Measurements from ENCODE around the gene HRH4.

The HRH4 gene

DNA sequence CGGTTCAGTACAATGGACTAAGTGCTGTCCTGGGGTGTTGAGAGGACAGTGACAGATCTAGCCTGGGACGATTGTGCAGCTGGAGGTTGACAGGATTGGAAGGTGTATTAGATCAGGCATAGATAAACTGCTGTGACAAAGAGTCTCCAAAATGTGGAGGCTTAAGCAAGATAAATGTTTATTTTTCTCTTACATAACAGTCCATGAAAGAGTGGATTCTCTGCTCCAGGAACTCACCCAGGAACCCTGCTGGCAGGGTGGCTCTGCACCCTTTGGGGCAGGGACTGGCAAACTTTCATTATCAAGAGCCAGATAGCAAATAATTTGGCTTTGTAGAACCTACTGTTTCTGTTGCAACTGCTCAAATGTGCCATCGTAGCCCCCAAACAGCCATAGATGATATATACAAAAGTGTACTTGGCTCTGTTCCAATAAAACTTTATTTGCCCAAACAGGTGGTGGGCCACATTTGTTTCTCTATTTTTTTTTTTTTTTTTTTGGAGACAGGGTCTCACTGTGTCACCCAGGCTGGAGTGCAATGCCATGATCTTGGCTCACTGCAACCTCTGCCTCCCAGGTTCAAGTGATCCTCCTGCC lies 9.7 kb downstream of the HRH4 start:
- no peak for FAIRE-seq

DNA sequence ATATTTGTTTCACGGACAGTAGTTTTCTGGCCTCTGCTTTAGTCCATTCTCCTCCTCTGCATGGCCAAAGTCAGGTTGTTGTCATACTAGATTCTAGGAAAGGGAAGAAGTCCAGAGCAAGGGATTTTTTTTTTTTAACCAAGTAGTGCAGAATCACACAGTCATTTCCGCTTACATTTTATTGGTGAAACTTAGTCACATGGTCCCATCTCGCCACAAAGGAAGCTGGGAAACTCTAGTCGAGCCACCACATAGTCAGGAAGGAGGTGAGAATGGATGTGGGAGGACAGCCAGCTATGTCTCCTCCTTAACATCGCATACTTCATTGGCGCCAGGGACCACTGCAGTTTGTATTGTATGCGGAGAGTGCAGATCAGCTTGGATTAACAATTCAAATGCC lies 10.4 kb downstream of the HRH4 start:
- no peak for FAIRE-seq

DNA sequence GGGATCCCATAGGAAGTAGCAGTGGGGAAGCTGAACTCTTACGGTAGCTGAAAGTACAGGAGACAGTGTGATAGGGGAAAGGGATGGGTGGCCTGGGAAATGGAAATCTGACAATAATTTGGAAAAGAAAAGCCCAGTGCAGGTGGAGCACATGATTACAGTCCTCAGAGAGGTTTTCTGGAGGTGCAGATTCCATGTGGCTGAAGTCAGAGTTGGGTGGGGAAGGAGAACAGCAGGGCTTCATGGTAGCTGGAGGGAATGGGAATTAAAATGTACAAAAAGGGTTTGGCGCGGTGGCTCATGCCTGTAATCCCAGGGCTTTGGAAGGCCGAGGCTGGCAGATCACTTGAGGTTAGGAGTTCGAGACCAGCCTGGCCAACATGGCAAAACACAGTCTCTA lies 12.2 kb downstream of the HRH4 start:
- FAIRE-seq: no peak

DNA sequence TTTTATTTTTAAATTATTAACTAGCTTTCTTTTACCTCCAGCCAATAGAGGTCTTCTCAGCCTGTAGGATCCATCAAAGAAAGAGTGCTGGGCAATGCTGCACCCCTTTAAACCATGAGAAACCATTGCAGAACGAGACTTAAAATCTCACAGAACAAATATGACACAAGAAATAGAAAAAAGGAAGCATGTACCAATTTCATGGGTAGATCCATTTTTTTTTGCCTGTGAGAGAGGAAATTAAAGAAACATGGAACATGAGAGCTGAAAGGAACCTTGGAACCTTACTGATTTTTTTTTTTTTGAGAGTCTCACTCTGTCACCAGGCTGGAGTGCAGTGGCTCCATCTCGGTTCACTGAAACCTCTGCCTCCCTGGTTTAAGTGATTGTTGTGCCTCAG lies 14.0 kb downstream of the HRH4 start:
- FAIRE-seq: no peak

DNA sequence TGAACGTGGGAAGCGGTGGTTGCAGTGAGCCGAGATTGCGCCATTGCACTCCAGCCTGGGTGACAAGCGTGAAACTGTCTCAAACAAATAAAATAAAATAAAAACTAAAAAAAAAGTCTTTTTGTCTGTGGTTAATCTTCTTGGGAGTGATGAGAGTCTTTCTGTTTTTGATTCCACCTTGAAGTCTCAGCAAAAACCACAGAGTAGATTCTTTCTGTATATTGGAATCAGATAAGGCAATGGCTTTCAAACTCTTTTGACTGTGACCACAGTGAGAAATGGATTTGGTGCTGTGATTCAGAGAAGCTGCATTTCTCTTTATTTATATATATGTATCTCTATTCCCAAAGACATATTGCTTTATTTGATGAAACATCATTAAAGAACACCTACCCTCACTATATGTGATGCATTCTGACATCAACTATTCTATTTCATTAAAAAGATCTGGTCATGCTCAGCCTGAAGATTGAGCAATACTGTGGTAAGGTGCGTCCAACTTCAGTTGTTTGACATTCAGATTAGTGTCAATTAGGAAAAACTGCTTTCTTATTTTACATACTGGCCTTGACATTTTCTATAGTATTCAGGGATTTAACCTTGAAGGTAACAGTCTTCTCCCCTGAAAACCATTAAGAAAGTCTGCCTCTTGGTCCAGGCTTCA lies 15.6 kb downstream of the HRH4 start:
- FAIRE-seq: no peak

DNA sequence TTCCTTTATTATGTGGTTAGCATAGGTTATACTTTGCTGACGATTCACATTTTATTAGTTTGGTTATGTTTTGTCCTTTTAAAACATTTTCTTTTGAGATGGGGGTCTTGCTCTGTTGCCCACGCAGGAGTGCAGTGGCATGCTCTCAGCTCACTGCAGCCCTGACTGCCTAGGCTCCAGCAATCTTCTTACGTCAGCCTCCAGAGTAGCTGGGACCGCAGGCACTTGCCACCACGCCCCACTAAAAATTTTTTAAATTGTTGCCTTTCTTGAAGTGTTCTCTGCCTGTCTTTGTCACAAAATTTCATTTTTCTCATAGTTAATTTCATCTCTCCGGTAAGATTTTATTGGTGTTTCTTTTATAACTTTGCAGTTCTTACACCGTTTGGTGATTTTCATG lies 18.9 kb downstream of the HRH4 start:
- no peak for FAIRE-seq

DNA sequence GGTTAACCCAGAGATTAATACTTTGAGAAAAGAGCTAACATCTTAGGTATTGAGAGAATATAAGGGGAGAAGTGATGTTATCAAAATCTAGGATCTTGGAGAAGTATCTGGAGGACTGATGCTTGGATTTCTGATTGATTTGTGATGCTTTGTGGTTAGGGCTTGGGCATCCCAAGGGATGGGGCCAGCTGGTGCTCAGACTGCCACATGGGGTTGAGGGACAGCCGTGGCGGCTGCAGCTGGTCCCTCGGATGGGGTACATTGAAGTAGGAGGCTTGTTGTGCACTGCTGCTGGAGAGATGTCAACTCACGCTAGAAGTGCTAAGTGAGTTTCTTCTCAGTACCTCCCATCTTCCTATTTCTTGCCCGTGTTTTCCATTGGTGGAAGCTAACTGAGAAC lies 22.4 kb downstream of the HRH4 start:
- FAIRE-seq: no peak

DNA sequence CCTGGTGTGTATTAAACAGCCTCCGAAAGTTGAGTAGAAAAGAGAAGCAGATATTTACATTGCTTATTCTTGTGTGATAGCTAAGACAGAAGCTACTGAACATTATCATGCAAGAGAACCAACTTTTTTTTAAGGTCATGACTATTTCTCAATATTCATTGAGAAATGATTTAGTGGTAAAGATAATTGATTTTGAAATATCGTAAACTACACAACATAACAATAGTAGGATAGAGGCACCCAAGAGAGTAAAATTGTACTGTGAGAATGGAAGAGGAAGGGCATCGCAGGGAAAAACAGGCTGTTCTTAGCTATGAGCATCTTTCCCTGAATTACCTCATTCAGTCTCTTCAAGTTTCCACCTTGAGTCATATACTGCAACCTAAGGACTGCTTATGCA lies 25.2 kb downstream of the HRH4 start:
- FAIRE-seq: no peak

DNA sequence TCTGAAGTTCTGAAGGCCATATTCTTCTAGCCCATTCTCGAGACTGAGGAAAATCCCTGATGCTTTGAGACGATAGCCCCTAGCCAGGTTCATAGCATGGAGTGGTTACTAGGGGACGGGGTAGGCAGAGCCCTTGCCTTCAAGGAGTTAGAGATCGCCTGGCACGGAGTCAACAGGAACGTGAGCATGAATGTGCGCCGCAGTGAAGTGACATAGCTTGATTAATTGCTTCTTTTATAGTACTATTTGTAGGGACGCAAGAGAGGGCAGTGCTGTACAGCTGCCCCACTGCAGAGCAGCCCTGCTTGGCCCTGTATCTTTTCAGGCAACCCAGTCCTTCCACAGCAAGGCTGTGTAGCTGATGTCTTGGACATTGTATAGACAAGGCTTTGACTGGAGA lies 26.2 kb downstream of the HRH4 start:
- FAIRE-seq: no peak

DNA sequence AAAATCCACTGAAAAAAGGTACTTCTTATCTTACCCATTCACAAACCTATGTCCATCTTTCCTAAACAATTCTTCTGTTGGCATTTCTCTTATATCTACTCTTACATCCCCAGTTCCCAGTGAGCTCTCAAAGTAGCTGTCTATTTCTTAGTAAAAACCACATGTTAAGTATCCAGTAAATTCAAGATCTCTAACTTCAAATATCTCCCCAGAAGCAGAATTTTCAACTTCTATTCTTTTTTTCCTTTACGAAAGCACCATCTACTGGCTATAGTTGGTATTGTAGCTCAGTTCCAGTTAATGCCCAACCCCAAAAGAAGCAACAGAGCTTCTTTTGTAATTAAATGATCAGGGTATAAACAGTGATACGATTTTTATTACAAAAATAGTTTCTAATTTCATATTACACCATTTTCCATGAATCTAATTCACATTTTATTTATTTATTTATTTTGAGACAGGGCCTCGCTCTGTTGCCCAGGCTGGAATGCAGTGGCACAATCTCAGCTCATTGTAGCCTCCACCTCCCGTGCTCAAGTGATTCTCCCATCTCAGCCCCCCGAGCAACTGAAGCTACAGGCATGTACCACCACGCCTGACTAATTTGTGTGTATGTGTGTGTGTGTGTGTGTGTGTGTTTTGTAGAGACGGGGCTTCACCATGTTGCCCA lies 28.5 kb downstream of the HRH4 start:
- peak; percentile 96 for FAIRE-seq

DNA sequence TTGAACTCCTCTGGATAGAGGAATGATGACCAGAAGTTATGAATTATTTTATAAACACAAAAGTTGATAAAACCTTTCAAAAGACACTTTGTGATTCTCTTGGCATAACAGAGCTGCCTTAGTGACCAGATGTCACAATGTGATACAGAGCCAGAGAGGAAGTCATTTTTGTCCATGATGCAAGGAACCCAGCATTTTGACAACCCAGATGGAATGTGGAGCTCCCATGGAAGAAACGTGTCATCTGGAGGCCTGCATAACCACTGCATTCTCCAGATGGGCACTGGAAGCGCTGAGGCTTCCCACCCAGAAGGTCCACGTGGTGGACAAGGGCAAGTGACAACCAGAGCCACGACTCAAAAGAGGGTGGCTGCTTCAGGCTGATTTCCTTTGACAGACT lies 30.1 kb downstream of the HRH4 start:
- FAIRE-seq: no peak

DNA sequence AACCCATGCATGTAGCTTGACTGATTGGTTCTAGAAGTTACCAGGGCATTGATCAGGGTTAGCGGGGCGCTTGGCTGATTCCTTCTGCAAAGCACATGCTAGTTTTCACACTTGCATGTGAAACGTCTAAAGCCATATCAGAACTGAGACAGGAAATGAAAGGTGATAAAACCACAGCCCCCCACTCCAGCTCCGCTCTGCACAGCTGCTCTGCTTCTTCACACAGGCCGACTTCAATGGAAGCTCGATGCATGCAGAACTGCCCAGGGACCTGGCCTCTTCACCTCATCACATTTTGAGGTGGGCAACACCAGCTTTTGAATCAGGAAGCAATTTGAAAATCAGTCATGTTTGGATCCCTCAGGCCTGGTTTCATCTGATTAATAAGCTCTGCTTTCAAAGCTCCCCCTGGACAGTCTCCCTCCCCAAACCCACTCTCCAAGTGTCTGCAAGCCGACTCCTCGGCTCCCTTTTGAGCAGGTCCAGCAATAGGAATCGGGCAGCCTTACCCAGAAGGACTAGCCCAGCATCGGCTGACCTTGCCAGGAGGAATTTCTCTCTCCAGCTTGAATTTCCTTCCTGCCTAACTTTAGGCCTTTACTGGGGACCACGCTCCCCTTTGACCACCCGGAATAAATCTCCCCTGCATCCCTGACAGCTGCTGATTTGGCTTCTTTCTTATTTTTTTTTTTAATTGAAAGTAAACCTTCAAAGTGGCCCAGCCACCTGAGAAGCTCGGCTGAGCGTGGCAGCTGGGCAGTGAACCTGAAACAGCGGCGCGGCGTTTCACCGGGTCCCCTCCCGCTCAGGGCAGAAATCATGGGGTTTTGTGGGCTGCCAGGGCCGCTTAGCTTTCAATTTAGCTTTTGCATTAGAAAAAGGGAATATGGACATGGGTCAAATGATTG lies 31.7 kb downstream of the HRH4 start:
- no peak for FAIRE-seq

DNA sequence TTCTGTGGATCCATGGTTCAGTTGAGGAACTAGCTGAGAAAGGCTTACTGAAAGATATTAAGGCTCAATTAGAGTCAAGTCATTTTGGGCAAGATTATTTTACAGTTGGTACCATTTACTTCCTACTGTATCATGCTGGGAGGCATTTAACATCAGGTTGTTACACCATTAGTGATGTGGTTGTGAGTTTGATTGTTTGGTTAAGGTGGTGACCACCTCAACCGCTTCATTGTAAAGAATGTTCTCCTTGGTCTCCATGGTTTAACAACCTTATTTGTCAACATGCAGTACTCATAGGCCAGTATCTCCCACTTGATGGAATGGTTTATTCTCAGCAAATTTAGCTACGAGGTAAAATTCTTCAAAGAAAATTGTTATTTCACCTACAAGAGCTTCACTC lies 34.1 kb downstream of the HRH4 start:
- FAIRE-seq: no peak

DNA sequence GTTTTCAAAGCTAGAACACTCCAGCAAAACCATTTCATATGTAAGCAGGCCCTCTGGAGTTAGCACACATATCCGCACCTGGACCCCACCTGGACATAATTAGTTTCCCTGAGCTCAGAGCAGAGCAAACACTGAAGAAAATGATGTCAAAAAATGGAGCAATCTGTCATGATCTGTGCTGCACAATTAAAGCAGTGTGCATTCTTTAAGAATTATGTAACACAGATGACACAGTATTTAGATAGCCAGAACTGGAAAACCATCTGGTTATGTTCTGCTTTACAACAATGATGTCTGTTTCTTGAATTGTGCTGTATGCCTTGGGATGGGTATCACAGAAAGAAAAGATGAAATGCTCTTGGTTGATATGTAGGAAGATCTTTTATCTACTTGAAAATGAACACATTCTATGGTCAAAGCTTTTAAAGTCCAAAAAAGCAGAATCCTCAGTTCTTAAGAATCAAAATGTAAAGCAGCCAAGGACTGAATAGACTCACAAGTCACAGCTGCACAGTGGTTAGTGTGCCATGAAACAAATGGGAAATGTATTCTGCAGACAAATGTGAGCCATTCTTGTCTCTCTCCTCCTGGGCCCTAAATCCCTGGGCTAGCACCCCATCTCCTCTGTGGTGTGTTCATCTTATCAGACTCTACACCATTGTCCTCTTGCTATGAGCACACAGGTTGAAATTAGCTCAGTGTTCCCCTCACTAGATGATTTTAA lies 36.8 kb downstream of the HRH4 start:
- FAIRE-seq: no peak

DNA sequence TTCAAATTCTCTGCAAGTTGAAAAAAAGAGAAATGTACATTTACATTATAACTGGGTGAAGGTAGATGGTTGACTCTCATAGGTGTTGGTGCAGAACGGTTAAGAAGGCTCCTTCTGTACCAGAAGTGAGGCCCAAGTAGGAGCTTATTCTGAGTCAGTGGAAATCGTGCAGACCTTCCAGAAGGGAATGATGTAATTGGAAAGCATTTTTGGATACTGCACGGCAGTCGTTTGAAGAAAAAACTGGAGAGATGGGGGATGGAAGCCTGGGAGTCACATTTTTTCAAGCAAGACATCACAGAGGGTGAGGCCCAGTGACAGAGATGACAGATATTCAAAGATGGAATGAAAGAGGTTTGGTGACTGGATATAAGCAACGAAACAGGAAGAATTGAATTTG lies 39.4 kb downstream of the HRH4 start:
- no peak for FAIRE-seq

DNA sequence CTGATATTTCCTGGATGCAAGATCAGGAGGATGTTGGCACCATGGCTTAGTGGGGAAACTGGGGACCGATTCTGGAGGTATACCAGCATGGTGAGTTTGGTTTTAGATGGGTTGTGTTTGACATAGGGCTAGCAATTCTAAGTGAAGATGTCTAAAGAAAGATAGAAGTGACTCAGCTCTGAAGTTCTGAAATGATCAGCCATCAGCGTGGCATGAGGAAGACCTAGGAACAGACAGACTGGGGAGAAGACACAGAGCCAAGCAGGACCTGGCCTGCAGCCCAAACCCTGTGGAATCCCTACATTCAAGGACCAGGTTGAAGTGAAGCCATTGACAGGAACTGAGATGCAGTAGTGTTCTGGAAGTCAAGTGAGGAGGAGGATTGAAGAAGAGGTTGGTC lies 39.8 kb downstream of the HRH4 start:
- no peak for FAIRE-seq

DNA sequence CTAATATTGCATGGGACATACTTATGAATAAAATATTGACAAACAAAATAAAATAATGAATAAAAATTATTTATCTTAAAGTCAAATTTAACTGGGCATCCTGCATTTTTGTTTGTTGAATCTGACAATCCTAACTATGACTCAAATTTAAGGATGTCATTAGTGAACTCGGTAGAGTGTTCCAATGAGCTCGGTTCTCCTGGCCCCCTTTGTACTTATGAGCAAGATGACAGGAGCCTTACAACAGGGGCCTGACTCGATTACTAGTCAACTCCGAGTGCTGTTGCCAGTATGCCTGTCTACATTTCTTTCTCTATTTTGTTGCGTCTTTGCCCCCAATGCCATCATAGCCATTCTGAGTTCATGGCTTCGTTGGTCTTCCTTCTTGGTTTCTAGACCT lies 40.3 kb downstream of the HRH4 start:
- FAIRE-seq: no peak

DNA sequence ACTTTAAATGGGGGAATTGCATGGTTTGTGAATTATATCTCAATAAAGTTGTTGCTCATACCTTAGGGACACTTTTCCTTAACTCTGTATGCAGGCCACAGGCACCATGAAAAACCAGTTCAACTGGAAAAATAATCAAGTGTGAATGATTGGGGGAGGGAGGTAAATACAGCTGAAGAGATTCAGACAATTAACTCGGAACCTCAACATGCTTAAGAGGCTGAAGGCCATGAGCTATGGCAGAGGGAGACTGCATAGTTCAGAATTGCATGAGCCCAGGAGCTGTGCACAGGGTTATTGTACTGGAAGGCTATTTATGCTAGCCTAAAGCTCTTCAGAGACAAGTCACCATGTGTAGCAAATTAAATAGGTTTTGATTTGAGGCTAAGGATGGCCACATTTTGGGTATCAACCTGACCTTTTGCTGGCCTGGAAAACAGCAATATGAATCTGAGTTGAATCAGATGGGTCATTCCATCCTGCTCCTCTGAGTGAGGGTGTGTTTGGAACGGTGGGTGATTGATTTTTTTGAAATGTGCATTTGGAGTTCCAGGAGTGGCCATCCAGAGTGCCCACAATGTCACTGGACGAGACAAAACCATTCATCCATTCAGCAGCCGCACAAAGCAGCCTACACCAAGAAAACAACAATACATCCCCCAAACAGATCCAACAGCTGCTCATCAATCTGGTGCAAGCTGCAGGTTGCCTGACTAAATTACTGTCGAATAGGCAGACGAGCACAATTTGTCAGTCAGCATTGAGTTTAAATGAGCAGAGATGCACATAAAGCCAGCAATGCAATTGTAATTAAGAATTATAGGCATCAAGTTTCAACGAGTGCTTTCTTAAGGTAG lies 42.5 kb downstream of the HRH4 start:
- no peak for FAIRE-seq

DNA sequence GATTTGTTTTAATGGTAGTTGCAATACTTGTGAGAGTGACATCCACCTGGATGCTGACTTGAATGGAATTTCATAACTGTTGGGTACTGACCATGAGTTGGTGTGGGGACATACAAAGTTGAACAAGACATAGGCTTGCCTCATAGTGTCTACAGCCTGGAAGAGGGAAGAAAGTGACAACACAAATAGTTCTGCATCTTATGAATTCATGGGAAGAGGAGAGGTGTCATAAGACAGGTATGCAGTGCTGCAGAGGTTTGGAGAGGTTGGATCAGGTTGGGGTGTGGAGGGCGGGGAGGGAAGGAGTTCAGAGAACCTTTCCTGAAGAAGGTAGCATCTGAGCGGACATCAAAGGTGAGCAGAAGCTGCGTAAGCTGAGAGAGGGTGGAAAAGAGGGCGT lies 44.0 kb downstream of the HRH4 start:
- no peak for FAIRE-seq

DNA sequence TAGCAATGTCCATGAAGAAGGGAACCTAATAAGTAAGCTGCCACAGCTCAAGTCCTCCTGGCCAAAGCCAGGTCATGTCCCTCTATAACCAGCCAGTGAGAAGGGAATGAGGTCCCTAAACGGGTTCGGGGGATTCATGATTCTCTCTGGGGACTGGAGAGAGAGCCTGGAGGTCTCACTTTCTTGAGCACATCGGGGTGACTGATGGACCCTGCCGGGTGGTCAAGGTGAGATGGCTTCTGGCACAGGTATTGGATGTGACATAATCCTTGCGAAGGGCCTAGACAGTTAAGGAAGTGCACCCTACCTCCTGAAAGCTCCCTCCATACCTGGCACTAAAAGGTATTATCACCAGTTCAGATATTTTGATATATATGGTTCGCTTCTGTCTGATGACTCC lies 45.7 kb downstream of the HRH4 start:
- no peak for FAIRE-seq

DNA sequence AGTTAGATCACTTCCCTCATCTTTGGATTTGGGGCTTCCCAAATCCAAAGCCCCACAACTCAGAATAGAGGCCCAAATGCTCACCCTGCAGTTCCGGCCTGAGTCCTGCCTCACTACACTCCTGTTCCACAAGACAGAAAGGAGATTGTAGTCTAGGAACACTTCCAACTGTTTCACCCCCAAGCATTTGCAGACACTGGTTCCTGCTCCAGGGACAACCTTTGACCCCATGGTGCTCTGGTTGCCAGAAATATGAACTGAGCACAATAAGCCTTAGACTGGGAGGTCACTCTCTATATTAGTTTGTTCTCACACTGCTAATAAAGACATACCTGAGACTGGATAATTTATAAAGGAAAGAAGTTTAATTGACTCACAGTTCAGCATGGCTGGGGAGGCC lies 49.0 kb downstream of the HRH4 start:
- FAIRE-seq: no peak

DNA sequence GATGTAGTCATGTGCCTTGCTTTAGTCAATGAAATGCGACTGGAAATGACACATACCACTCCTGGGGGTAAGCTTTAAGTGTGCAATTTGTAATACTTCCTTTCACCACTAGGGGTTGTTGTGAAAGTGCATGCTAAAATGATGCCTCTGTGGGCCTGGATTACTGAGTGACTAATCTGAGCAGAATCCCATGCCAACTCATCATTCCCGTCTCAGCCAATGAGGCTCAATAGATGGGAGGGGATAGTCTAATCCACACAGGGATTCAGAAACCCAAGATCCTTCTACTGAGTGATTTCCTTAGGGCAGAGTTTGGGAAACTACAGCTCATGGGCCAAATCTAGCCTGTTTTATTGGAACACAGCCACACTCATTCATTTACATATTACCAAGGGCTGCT lies 54.0 kb downstream of the HRH4 start:
- FAIRE-seq: no peak
